Omental fat pad (tissue), 4 donors: Measurements from ENCODE around the gene SLC4A5. TPM values are rescaled to one million over a fixed set of nuclear protein-coding genes. Genes with fewer than 3 reads are reported as not detected.

Source experiments
- ATAC-seq: fragments of 150-250 bp; one replicate; pipeline ENCODE4 v1.9.1; 2016; ENCODE audit warnings: mild to moderate bottlenecking, moderate library complexity; ENCODE audit not compliant: low FRiP score
- DNase-seq: peaks from one replicate; pipeline ENCODE4 v3.0.0-alpha.2; 2019; ENCODE audit warnings: low spot score
- small RNA-seq: library from RNA; depleted of rRNA; stranded (forward); fragments of <200 nt; gene quantifications from one replicate; pipeline ENCODE3, GENCODE V24; 2016
- total RNA-seq, 4 donors: library from RNA; depleted of rRNA; stranded (reverse); fragments of >200 nt; gene quantifications; one replicate each; pipeline ENCODE4 v1.1.0, GENCODE V29; 2016
- TF ChIP-seq, protein P1 (sequence below), 3 donors: fragments of 450-650 bp; IDR thresholded peaks; one replicate each; pipeline ENCODE4 v1.5.1; 2016 to 2017; ENCODE audit warnings: antibody characterized with exemption in 3 of 3, mild to moderate bottlenecking in 3 of 3, moderate library complexity in 2 of 3

SLC4A5 gene
- total RNA-seq, 4 donors from 2014 or later: 1.2 to 3.0 (median 1.6) TPM

DNA sequence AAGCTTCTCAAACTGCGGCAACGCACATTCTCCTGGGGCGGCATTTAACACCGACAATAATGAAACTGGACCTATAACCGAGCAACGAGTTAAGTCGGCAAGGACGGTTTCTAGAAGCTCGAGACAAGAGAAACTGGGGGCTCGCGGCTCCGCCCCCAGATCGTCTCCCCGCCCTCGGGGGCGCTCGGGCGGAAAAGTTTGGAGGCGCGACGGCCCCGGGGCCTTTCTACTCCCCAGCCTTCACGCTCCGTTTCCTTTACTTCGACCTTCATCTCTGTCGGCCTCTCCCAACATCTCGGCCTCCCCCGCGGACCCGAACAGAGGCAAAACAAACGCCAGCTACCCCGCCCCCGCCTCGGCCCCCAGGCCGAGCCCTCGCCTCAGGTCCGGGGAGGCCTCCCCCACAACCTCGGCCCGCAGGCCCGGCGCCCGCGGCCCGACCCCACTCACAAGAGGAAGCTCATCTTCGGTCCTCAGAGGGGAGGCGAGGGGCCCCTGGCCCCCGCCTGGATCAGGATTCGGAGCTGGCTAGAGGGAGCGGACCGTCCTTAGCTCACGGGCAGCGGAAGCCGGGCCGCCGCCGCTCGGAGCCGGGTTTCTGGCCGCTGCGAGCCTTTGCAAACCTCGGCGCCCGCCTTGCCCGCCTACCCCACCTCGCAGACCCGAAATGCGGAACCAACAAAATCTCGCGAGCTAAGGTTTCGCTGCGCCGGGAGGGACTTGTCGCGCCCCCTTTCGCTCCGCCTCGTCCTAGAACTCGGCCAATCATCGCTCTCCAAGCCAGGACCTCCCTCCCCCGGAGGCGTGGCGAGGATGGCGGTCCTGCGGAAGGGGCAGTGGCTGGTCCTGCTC is 164.8 kb downstream of the SLC4A5 start, which contains the start of gene MOB1A:
Gene MOB1A, minus strand, starts transcription at position 669 of the 852 bp plus-strand sequence. Its CDS starts 205 bp downstream, at position 464.
- peak; percentile 84 for DNase-seq
- peak; percentile 99 for ATAC-seq
- TF ChIP-seq, protein P1, sequence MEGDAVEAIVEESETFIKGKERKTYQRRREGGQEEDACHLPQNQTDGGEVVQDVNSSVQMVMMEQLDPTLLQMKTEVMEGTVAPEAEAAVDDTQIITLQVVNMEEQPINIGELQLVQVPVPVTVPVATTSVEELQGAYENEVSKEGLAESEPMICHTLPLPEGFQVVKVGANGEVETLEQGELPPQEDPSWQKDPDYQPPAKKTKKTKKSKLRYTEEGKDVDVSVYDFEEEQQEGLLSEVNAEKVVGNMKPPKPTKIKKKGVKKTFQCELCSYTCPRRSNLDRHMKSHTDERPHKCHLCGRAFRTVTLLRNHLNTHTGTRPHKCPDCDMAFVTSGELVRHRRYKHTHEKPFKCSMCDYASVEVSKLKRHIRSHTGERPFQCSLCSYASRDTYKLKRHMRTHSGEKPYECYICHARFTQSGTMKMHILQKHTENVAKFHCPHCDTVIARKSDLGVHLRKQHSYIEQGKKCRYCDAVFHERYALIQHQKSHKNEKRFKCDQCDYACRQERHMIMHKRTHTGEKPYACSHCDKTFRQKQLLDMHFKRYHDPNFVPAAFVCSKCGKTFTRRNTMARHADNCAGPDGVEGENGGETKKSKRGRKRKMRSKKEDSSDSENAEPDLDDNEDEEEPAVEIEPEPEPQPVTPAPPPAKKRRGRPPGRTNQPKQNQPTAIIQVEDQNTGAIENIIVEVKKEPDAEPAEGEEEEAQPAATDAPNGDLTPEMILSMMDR (IDR thresholded peaks at IDR 0.05): no peak

DNA sequence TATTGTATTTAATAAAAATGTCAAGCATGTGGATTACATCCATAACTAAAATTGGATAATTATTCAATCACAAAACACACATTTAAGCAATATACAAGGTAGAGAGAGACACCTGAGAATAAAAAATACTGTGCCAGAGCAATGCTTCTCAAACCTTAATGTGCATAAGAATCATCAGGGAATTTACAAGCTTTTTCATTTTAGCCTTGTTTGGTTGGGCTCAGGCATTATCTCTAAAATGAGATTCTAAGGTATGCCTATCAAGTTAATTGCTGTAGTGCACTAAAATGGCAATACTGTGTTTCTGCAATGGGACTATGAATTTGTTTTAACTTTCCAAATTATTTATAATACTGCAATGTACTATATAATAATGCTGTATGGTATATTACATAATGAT is 165.5 kb downstream of the SLC4A5 start:
- no peak for DNase-seq
- ATAC-seq: no peak
- TF ChIP-seq, protein P1 (IDR thresholded peaks at IDR 0.05): no peak

DNA sequence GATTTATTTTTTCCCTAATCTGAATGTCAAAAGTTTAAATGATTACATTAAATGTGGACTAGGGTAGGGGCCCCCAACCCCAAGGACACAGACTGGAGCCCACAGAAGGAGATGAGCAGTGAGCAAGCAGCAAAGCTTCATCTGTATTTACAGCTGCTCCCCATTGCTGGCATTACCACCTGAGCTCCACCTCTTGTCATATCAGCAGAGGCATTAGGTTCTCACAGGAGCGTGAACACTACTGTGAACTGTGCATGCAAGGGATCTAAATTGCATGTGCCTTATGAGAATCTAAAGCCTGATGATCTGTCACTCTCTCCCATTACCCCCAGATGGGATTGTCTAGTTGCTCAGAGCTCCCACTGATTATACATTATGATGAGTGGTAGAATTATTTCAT is 168.3 kb downstream of the SLC4A5 start:
- TF ChIP-seq, protein P1 (IDR thresholded peaks at IDR 0.05): no peak
- DNase-seq: no peak
- no peak for ATAC-seq

DNA sequence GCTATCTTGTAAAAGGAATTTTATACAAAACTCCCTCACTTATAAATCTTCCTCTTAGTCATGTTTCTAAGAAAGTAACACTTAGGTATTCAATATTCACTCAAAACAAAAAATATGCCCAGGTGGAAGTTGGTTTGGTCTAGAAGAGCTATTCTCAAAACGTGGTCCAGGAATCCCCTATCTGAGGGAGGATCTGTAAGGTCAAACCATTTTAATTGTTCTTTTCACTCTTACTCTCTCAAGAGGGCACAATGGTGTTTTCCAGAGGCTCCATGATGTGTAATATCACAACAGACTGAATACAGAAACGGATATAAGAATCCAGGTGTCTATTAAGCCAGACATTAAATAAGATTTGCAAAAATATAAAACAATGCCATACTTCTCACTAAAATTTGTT is 174.5 kb downstream of the SLC4A5 start:
- TF ChIP-seq, protein P1 (IDR thresholded peaks at IDR 0.05): no peak
- DNase-seq (no peak), ATAC-seq (no peak)

Small RNA genes within 50 kb of the gene (small RNA-seq; reads per million reads assigned to genes)
- gene RNU6-542P: not detected
- not detected for gene TAF13P2

Other genes starting within 250 kb of the SLC4A5 start
- 10 to 100 TPM; 27.6 to 54.3 (median 39.6) TPM for gene BOLA3, start 195.5 kb downstream of the SLC4A5 start, total RNA-seq
- gene MOB1A, start 164.5 kb downstream of the SLC4A5 start, total RNA-seq: 100 to 1,000 TPM in 1 of 4 donors, 10 to 100 TPM in 3; 84.9 to 109 (median 93.2) TPM
- 100 to 1,000 TPM in 1 of 4 donors, 10 to 100 TPM in 3; 34.8 to 111 (median 46.5) TPM for gene MTHFD2, start 144.8 kb downstream of the SLC4A5 start, total RNA-seq
- 100 to 1,000 TPM in 3 of 4 donors, 10 to 100 TPM in 1; 83.1 to 122 (median 114) TPM for gene DCTN1, start 36.9 kb upstream of the SLC4A5 start, total RNA-seq
- gene C2orf81, start 78.2 kb upstream of the SLC4A5 start, total RNA-seq: 1 to 10 TPM in 2 of 4 donors, under 1 TPM in 2; 0.48 to 1.4 (median 1.0) TPM
- 10 to 100 TPM in 1 of 4 donors, 1 to 10 TPM in 3; 3.0 to 10.5 (median 6.1) TPM for gene WDR54, start 78.3 kb upstream of the SLC4A5 start, total RNA-seq
- gene RTKN, start 98.5 kb upstream of the SLC4A5 start, total RNA-seq: 10 to 100 TPM in 3 of 4 donors, 1 to 10 TPM in 1; 9.1 to 32.2 (median 19.3) TPM
- 10 to 100 TPM in 3 of 4 donors, 1 to 10 TPM in 1; 4.6 to 26.5 (median 14.9) TPM for gene INO80B, start 111.7 kb upstream of the SLC4A5 start, total RNA-seq
- gene WBP1, start 115.0 kb upstream of the SLC4A5 start, total RNA-seq: 10 to 100 TPM; 34.9 to 64.5 (median 44.3) TPM
- gene MOGS, start 122.0 kb upstream of the SLC4A5 start, total RNA-seq: 10 to 100 TPM; 31.8 to 43.0 (median 40.4) TPM
- 10 to 100 TPM; 33.3 to 44.6 (median 36.9) TPM for gene MRPL53, start 129.3 kb upstream of the SLC4A5 start, total RNA-seq
- gene CCDC142, start 139.6 kb upstream of the SLC4A5 start, total RNA-seq: 10 to 100 TPM in 3 of 4 donors, 1 to 10 TPM in 1; 7.4 to 31.6 (median 27.3) TPM
- gene TTC31, start 139.7 kb upstream of the SLC4A5 start, total RNA-seq: 10 to 100 TPM; 16.8 to 25.7 (median 22.1) TPM
- 1 to 10 TPM in 3 of 4 donors, under 1 TPM in 1; 0.79 to 5.6 (median 1.3) TPM for gene LBX2, start 156.2 kb upstream of the SLC4A5 start, total RNA-seq
- gene PCGF1, start 164.3 kb upstream of the SLC4A5 start, total RNA-seq: 10 to 100 TPM; 11.6 to 20.2 (median 16.8) TPM
- gene TLX2, start 171.0 kb upstream of the SLC4A5 start, total RNA-seq: not detected
- not detected for gene DQX1, start 182.8 kb upstream of the SLC4A5 start, total RNA-seq
- gene AUP1, start 186.3 kb upstream of the SLC4A5 start, total RNA-seq: 100 to 1,000 TPM; 120 to 157 (median 146) TPM
- 10 to 100 TPM; 30.7 to 45.6 (median 36.8) TPM for gene HTRA2, start 186.5 kb upstream of the SLC4A5 start, total RNA-seq
- 10 to 100 TPM in 2 of 4 donors, 1 to 10 TPM in 2; 7.5 to 12.4 (median 9.1) TPM for gene LOXL3, start 210.5 kb upstream of the SLC4A5 start, total RNA-seq
- gene DOK1, start 211.3 kb upstream of the SLC4A5 start, total RNA-seq: 10 to 100 TPM; 16.0 to 39.4 (median 30.5) TPM